GM19452 (cell line): ENCODE results near the gene CCDC175.
A peak's percentile ranks its signal among the peaks of the same experiment; 100 is the strongest.

ENCODE experiments used
- ATAC-seq: cut with Tn5 transposase; IDR thresholded peaks from one replicate; pipeline ENCODE4 v1.9.1; 2021; ENCODE audit not compliant: unreplicated experiment

The CCDC175 gene

GRCh38 chr14:59576332-59577294 lies at the start of gene CCDC175:
TSS of gene CCDC175 (minus strand) at chr14:59576812. CDS start at chr14:59576775, 37 bp downstream.
- ATAC-seq: peak; percentile 99

DNA sequence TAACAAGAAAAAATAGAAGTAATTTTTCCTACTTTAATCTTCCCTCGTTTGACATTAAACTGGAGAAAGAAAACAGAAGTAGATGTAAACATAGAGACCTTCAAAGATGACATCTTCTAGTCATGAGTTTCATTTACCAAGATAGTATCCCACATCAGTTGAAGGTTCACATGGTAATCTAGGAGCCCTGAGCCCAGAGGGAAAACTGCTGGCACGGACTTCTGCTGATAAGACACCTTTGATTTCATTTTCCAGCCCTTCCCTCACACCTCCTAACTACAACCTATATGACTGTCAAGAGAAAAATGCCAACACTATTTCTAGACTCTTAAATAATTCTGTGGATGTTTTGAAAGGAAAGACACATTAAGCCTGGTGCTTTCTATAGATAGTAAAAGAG lies 46.0 kb upstream of the CCDC175 start:
- ATAC-seq: no peak

- ATAC-seq: no peak
Measured at GRCh38 chr14:59619061-59619460, 42.4 kb upstream of the CCDC175 start.

DNA sequence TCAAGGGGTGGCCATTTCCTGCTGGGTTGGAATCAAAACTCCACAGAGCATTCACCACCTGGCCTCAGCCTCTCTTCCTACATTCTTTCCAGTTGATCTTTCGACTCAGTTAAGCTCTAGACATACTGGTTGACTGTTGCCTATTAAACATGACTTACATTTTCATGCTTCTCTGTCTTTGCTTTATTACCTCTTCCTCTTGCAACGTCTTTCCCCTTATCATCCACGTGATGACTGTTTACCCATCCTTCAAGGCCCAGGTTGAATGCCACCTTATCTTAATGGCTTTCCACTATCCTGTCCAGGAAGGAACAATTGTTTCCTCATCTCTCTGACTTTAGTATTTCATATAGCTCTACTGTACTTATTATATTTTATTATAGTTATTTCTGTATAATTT lies 24.4 kb upstream of the CCDC175 start:
- ATAC-seq: no peak

DNA sequence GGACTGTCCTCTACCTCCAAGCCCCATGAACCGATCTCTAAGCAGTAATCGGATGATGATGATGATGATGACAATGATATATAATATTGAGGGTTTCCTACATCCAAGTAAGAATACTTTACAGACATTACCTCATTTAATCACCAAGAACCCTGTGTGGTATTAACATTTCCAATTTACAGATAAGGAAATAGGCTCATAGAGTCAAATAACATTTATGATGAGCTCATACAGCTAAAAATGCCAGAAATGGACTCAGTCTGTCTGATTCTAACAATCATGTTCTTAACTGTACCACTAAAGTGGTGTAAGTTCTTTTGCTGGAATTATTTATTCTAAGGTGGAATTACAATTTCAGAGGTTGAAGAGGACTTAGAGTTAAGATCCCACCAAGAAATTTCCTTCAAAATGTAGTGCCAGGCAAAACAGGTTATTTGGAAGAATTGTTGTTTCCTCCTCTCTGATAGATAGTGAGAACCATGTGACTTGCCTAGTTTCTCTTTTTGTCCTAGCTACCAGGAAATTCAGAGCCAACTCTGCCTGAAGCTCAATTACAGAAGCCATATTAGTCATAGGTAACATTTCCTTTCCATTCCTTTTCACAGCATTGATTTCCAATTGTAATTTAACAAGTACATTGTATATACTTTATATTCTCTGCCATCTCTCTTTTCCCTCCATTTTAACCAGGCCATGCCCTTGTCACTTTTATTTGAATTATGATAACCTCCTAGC lies 23.8 kb upstream of the CCDC175 start:
- ATAC-seq: no peak

DNA sequence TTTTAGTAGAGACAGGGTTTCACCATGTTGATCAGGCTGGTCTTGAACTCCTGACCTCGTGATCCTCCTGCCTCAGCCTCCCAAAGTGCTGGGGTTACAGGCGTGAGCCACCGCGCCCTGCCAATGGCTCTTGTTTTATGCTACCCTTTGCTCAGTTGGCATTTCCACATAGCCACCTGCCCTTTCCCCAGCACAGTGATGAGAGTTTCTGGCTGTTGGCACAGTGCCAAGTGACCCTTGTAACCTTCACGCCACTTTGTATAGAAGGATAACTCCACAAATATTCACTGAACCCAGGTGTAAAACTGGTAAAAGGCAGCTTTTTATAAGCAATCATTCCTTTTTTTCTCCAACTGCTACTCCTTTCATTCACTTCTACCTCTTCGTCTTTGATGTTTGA lies 18.5 kb upstream of the CCDC175 start:
- no peak for ATAC-seq

GRCh38 chr14:59591641-59592370 lies 15.2 kb upstream of the CCDC175 start:
- no peak for ATAC-seq

DNA sequence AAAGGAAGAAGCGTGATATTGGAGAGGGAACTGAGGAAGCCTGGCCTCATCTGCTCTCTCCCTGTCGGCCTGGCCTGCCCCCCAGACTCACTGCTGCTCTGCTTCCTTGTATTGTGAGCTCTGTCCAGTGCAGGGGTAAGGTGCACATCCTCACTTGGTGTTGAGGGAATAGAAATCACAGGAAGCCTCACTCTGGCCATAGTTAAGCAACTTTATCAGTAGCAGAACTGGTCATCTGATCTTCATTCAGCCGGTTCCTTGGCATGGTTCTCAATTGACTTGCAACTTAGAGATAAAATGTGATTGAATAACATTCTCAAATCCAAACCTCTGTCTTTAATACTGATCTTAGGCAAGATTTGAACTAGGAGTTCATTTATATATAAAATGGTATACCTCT lies 11.5 kb upstream of the CCDC175 start:
- no peak for ATAC-seq

DNA sequence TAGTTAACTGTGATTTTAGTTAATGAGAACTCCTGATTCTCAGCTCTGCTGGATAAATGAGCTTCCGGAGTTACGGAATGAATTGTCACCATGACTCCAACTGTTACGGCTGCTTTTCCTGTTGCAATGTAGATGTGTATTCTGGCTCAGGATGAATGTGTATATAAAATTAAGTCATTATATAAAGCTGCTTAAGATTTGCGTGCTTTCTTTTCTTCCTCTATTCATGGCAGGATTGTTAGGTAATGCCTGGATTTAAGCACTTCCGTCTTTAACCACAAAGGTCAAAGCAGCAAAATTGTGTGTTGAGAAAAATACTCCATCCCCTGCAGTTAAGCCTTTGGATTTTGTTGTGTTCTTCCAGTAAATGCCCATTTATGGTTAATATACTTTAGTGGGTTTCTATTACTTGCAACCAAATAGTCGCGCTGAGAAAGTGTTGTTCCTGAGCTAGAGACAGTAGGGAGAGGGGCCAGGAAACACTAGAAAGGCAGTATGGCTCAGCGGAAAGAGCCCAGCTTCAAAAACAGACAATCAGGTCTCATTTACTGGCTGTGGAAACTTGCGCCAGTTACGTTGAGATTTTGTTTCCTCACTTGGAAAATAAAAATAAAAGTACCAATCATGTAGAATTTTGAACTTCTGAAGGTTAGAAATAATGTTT lies 9.4 kb upstream of the CCDC175 start:
- no peak for ATAC-seq

GRCh38 chr14:59583755-59584154 lies 7.1 kb upstream of the CCDC175 start:
- no peak for ATAC-seq

DNA sequence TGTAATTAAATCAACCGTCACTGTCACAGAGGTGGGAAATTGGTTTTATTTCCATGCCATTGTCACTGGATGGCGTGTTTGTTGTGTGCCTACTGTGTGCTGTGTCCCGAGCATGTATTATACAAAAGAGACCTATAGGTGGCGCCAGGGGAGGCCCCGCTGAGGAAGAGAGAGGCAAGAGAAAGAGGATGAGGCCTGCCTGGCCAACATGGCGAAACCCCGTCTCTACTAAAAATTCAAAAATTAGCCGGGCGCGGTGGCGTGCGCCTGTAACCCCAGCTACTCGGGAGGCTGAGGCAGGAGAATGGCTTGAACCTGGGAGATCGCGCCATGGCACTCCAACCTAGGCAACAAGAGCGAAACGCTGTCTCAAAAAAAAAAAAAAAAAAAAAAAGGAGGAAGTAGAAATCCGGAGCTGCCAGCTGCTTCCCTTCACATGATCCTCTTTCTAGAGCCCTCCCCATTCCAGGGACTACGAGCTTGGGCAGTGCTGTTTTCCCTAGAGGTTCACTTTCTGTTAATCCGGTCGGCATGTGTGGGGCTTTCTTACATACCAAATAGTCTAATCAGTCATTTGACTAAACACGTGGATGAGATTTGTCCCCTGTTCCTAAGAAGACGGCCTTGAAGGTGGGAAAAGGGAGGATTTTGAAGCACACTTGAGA lies 6.4 kb upstream of the CCDC175 start:
- ATAC-seq: no peak

- no peak for ATAC-seq
Measured at GRCh38 chr14:59582161-59582560, 5.5 kb upstream of the CCDC175 start.

DNA sequence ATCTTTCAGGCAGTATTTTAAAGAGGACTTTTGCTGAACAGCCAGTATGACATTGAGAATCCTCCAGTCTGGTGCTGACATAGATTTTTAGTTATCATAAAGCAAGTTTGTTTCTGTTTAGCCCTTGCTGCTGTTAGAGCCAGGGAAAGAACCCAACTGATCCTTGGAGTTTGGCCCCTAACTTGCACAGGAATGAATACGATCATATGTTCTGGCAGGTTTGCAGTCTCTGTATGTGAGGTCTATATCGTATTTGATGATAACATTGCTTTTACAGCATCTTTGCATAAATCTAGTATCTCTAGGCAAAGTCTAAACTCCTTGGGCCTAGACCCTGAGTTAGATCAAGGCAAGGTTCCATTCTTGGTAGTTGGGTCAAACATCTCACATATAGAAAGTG lies 4.3 kb upstream of the CCDC175 start:
- no peak for ATAC-seq

DNA sequence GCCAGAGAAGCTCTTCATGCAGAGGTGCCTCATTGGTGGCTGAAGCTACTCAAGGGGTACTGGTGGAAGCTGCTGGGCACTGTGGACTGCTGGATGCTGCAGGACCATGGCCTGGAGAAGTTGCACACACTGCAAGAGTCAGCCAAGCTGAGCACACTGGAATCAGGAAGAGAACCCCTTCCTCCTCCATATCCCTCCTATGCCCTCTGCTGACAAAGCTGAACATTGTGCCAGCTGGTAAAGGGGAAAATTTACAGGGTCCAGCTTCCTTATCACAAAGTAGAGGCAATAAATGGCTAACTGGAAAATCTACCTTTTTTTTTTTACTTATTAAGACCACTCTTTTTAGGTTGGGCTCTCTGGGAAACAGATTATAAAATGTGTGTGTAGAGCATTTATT lies 6.5 kb downstream of the CCDC175 start:
- ATAC-seq: no peak

- ATAC-seq: no peak
Measured at GRCh38 chr14:59566725-59567124, 9.9 kb downstream of the CCDC175 start.

DNA sequence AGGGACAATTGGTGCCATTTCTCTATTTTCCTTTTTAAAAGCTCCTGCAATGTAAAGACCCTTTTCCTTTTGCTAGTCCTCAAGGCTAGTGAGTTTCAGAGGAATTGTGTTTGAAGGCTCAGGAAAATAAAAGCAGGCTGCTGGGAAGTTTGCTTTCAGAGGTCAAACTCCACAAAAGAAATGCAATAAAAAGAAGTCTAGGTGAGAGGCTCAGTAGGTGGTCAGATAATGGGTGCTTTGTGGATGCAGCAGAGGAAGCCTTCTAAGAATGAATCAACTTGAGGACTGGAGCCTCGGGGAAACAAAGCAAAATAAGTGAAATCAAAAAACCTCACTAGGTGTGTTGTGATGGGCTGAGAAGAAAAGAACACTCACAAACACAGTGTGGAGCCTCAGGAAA lies 10.3 kb downstream of the CCDC175 start:
- no peak for ATAC-seq

- ATAC-seq: no peak
Measured at GRCh38 chr14:59565087-59565486, 11.5 kb downstream of the CCDC175 start.

DNA sequence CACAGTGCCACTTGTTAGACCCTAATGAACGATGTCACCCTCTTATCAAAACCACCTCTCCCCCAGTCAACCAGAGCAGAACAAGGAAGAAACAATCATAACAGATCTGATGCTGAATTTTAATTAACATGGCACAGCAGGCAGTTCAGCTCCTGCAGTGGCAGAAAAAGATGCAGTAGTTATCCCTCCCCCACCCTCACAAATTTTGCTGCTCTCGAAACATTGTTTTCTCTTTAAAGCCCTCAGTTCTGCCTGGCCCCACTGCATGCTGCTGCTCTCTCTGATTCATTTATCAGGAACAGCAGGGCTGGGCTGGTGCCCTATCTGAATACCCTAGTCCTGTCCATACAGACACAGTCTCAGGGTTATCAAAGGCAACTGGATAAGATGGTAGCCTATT lies 12.2 kb downstream of the CCDC175 start:
- ATAC-seq: no peak

GRCh38 chr14:59547310-59547709 lies 29.3 kb downstream of the CCDC175 start:
- ATAC-seq: no peak

- no peak for ATAC-seq
Measured at GRCh38 chr14:59543873-59544272, 32.7 kb downstream of the CCDC175 start.
